ENCODE measurements around the gene NLRP3. TPM values are rescaled to one million over a fixed set of nuclear protein-coding genes. Genes with fewer than 3 reads are reported as not detected.

The NLRP3 gene
- total and polyA plus RNA-seq, 12 donors, result 0.28 to 6.1 (median 0.78) TPM

DNA sequence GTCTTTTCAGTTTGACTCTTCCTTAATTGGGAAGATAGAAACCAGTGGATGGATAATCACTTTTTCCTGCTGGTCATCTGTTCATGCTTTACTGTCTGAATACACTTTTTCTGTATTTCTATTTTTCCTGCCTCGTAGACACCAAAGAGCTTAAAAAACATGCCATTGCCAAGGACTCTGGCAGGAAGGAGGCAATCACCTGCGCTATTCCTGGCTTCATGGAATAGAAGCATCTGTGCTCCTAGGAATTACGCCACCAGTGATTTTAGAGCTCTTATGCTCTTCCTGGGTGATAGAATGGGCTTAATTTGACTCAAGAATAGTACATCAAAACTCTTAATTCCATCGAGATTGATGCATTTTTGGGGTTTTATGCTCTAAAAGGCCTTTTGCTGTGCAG lies 26.2 kb downstream of the NLRP3 start:
- H3K36me3 ChIP-seq, result peaks cover 0 to 20% (median 0%) of the 10 kb centered on the region in 9 donors
- H3K27me3 ChIP-seq, result peaks cover 0 to 11% (median 0%) of the 10 kb centered on the region in 7 donors
- peaks cover 0 to 37% (median 0%) of the 10 kb centered on the region in 9 donors for H3K4me1 ChIP-seq
- no peaks in the 10 kb centered on the region for H3K9me3 ChIP-seq
- DNase-seq (no peak), ATAC-seq (no peak)
- TF ChIP-seq CTCF (IDR thresholded peaks at IDR 0.05), result no peak
- intact Hi-C loops (cut with DNase I), result loop anchor here in 1 of 10 donors (5.0 kb wide), 1 partner anchor 50 kb away; no protein-coding TSS in a partner anchor
- no peak overlapping the region for H3K27ac ChIP-seq
- WGBS, 2 donors, result 61 to 70% methylated on average over 4 of the region's 4 CpGs
- no peak overlapping the region for H3K4me3 ChIP-seq

GRCh38 chr1:247443641-247444040 lies 27.7 kb downstream of the NLRP3 start:
- 54 to 62% methylated on average over 5 of the region's 5 CpGs for whole genome bisulfite sequencing, 2 donors
- H3K9me3 ChIP-seq, result no peaks in the 10 kb centered on the region
- DNase-seq, result no peak
- peaks cover 0 to 9% (median 0%) of the 10 kb centered on the region in 7 donors for H3K27me3 ChIP-seq
- no peak overlapping the region for H3K4me3 ChIP-seq
- H3K27ac ChIP-seq, result no peak overlapping the region
- ATAC-seq, result no peak
- TF ChIP-seq CTCF (IDR thresholded peaks at IDR 0.05), result no peak
- peaks cover 0 to 26% (median 0%) of the 10 kb centered on the region in 9 donors for H3K4me1 ChIP-seq
- intact Hi-C loops (cut with DNase I), result loop anchor here in 1 of 10 donors (5.0 kb wide), 1 partner anchor 51 kb away; no protein-coding TSS in a partner anchor
- peaks cover 0 to 25% (median 0%) of the 10 kb centered on the region in 9 donors for H3K36me3 ChIP-seq

- Histone ChIP-seq H3K27ac (no peak overlapping the region), H3K4me1 (peaks cover 0 to 26% (median 0%) of the 10 kb centered on the region in 9 donors), H3K4me3 (no peak overlapping the region), H3K27me3 (peaks cover 0 to 9% (median 0%) of the 10 kb centered on the region in 7 donors), H3K9me3 (no peaks in the 10 kb centered on the region), H3K36me3 (peaks cover 0 to 34% (median 0%) of the 10 kb centered on the region in 9 donors)
- 52 to 58% methylated on average over 6 of the region's 6 CpGs for WGBS, 2 donors
- intact Hi-C loops (cut with DNase I), result loop anchor here in 1 of 10 donors (5.0 kb wide), 1 partner anchor 52 kb away; no protein-coding TSS in a partner anchor
- DNase-seq, result no peak
- no peak for ATAC-seq
- TF ChIP-seq CTCF (IDR thresholded peaks at IDR 0.05), result no peak
Measured at GRCh38 chr1:247444571-247444970, 28.6 kb downstream of the NLRP3 start.

GRCh38 chr1:247445526-247446356 lies 29.8 kb downstream of the NLRP3 start:
- Histone ChIP-seq H3K4me1 (peaks cover 0 to 21% (median 0%) of the 10 kb centered on the region in 9 donors), H3K9me3 (no peaks in the 10 kb centered on the region), H3K36me3 (peaks cover 0 to 35% (median 0%) of the 10 kb centered on the region in 9 donors), H3K27ac (peak overlapping the region in 1 of 10 donors; percentile 85), H3K4me3 (no peak overlapping the region), H3K27me3 (peaks cover 0 to 9% (median 0%) of the 10 kb centered on the region in 7 donors)
- intact Hi-C loops (cut with DNase I), result no loop called here
- ATAC-seq (peak in 7 of 8 donors; percentile 26 to 74 (median 44)), DNase-seq (peak in 1 of 2 donors; percentile 18)
- 71 to 75% methylated on average over 17 of the region's 17 CpGs for WGBS, 2 donors
- no peak for TF ChIP-seq CTCF (IDR thresholded peaks at IDR 0.05)

Measured in heart right ventricle (tissue), 16 donors.